Brain microvascular endothelial cell (primary cell): ENCODE results near the gene TMEM178A.

ENCODE experiments used
- DNase-seq: peaks from one replicate; pipeline ENCODE4 v3.0.0-alpha.2; 2020
- H3K27ac ChIP-seq: fragments of 250-450 bp; sonication (Bioruptor Pico); 2 replicates; pipeline ENCODE4 v1.5.1; 2020; ENCODE audit warnings: mild to moderate bottlenecking, moderate library complexity
- H3K27me3 ChIP-seq: fragments of 250-450 bp; sonication (Bioruptor Pico); replicated peaks from 2 replicates; pipeline ENCODE4 v1.5.1; 2020; ENCODE audit warnings: mild to moderate bottlenecking
- H3K36me3 ChIP-seq: fragments of 250-450 bp; sonication (Bioruptor Pico); replicated peaks from 2 replicates; pipeline ENCODE4 v1.5.1; 2020; ENCODE audit warnings: mild to moderate bottlenecking
- H3K4me3 ChIP-seq: 2 replicates; pipeline ENCODE4 v1.5.1; 2011; ENCODE audit warnings: low read depth, mild to moderate bottlenecking, control low read depth, low read length, moderate library complexity
- CTCF ChIP-seq: IDR thresholded peaks from 2 replicates; pipeline ENCODE4 v1.5.1; 2011; ENCODE audit warnings: low read depth, mild to moderate bottlenecking, moderate library complexity, low read length, control low read depth, inconsistent platforms; ENCODE audit errors: missing control alignments
- in situ Hi-C: cut with HindIII; loops from 2 replicates; pipeline ENCODE4 v1.10.0; 2017; ENCODE audit warnings: low sequenced_read_pairs, low pct_ligation_motif_present

Gene TMEM178A

DNA sequence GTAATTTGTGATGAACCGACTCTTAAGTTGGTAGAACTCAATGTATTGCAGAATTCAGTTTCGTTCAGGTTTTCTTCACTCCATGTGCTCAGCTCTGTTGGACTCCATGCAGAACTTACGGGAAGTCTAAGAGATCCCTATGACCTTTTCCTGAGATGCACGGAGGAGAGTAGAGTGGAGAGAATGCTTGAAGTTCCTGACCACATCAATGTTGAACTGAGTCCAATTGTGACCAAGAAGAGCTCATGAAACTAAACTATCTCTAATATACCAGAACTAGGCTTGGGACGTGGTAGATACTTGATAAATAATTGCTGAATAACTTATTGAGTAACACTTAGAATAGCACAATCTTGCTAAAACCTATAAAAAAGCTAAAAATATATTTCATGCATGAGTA lies 47.2 kb downstream of the TMEM178A start:
- H3K36me3 ChIP-seq = no peaks in the 10 kb centered on the region
- in situ Hi-C loops = no loop called here
- no peaks in the 10 kb centered on the region for H3K27me3 ChIP-seq
- H3K27ac ChIP-seq = no peak overlapping the region
- H3K4me3 ChIP-seq = no peak overlapping the region
- DNase-seq = no peak
- no peak for TF ChIP-seq CTCF

DNA sequence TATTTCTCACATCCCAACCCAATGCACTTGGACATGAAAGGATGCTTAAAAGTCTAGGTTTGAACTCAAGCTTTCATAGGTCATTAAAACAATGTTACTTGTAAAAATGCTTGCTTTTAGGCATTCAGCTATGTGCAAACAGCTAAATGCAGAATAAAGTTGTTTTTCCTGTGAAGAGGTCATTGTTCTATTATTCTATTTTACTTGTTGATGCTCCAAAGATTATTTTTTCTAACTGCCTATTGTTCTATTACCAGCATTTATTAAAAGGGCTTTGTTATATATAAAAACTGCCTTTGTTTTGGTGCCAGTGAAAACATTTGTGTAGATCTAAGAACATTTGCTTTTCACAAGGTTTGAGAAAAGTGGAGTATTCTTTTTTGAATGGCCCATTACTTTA lies 49.4 kb downstream of the TMEM178A start:
- in situ Hi-C loops = no loop called here
- Histone ChIP-seq H3K36me3 (no peaks in the 10 kb centered on the region), H3K27me3 (no peaks in the 10 kb centered on the region)

GRCh38 chr2:39715822-39716221 lies 50.1 kb downstream of the TMEM178A start:
- Histone ChIP-seq H3K4me3 (no peak overlapping the region), H3K27me3 (no peaks in the 10 kb centered on the region), H3K27ac (no peak overlapping the region), H3K36me3 (no peaks in the 10 kb centered on the region)
- in situ Hi-C loops = no loop called here
- TF ChIP-seq CTCF = no peak
- DNase-seq = no peak

More for the DNA sequence above, 49.4 kb downstream of the TMEM178A start:
- H3K27ac ChIP-seq = no peak overlapping the region
- DNase-seq = no peak
- no peak overlapping the region for H3K4me3 ChIP-seq
- TF ChIP-seq CTCF = no peak

- TF ChIP-seq CTCF = no peak
- DNase-seq = no peak
- in situ Hi-C loops = no loop called here
- Histone ChIP-seq H3K4me3 (no peak overlapping the region), H3K36me3 (no peaks in the 10 kb centered on the region), H3K27ac (no peak overlapping the region), H3K27me3 (no peaks in the 10 kb centered on the region)
These were observed 51.4 kb downstream of the TMEM178A start for GRCh38 chr2:39717067-39717466.

DNA sequence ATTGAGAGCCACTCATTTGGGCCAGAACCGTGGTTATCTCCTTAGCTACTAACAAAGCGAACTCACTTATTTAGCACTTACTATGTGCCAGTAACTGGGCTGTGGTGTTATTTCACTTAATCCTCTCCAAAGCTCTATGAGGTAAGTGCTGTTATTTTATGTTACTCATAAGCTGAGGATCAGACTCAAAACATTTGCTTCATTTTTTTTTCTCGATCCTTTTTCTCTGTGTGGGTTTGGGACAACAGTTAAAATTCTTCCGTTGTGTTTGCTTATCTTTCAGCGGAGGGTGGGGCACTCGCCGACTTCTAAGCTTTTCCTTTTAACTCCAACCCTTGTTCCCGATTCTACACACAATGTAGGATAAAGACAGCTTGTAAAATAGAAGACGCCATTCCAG lies 52.8 kb downstream of the TMEM178A start:
- Histone ChIP-seq H3K27ac (no peak overlapping the region), H3K36me3 (no peaks in the 10 kb centered on the region), H3K27me3 (no peaks in the 10 kb centered on the region), H3K4me3 (no peak overlapping the region)
- TF ChIP-seq CTCF = no peak
- DNase-seq = no peak
- in situ Hi-C loops = no loop called here

DNA sequence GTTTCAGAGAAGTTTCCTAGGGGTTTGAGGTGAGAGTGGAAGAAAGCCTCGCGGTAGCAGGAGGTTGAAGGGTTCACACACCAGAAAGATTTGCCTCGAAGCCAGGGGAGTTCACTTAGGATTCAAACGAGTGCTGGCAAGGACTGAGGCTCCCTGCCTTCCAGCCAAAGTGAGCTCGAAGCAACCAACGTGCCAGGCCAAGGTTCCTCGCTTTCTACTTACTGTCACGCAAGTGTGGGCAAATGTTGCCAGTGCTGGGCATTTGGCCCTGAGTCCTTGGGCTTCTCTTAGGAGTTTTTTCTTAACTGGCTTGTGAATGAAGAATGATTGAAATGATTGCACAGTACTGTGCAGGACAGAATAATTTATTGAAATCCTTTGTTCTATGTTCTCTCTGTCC lies 53.6 kb downstream of the TMEM178A start:
- H3K27ac ChIP-seq = no peak overlapping the region
- no peak overlapping the region for H3K4me3 ChIP-seq
- in situ Hi-C loops = no loop called here
- H3K36me3 ChIP-seq = no peaks in the 10 kb centered on the region
- TF ChIP-seq CTCF = no peak
- no peaks in the 10 kb centered on the region for H3K27me3 ChIP-seq
- no peak for DNase-seq
